IPS DF 4.7 (cell line): ENCODE results near the gene OR2T6.
"Not testable (repeated sequence)": the region's sequence is repeated elsewhere in the genome, so short reads cannot be mapped to it uniquely, and the experiment has no call there.

Experiments used
- DNase-seq: peaks from one replicate; pipeline ENCODE4 v3.0.0-alpha.2; 2013; ENCODE audit warnings: low spot score; ENCODE audit errors: extremely low read depth

Gene OR2T6

GRCh38 chr1:248433811-248434415, 58.4 kb downstream of the OR2T6 start:
- DNase-seq = not testable (repeated sequence)

- DNase-seq = not testable (repeated sequence)
These were observed 59.4 kb downstream of the OR2T6 start for GRCh38 chr1:248434913-248435312.

GRCh38 chr1:248436303-248436702, 60.8 kb downstream of the OR2T6 start:
- not testable (repeated sequence) for DNase-seq

DNA sequence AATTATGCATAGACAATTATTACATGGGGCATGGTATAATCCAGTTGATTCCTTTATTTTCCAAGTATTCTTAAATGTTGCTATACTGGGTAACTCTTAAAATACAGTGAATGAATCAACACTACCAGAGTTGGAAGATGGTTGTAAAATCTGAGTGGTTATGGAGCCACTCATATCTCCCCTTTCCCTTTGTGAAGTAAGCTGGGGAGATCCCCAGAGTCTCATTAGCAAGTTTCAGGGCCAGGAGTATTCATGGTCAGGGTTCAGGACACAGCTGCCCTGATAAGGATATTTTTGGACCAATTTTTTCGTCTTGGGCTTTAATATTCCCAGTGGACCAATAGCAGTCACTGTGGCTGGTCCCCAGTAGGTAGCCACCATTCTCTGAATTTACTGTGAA, 63.1 kb downstream of the OR2T6 start:
- DNase-seq = not testable (repeated sequence)

DNA sequence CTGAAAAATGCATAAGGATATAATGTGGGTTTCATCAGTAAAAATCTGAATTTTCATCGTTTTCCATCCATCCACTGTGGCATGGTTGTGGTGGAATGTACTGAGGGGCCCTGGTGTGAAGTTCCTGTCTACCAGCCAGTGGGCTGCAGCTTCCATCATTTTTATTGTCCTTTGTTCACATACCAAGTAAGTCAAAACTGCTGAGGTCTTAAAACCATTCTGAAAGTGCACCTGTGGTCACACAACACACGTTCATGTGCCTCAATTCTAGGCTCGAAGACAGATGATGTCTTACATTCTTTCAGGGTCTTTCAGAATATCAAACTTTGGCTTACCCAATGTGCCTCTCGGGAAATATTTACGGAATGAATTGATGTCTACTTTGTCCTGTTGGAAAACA, 63.7 kb downstream of the OR2T6 start:
- DNase-seq = not testable (repeated sequence)
